K562 (cell line): ENCODE measurements around the gene ZNF428.

Experiments used
- CEBPB ChIP-seq: fragments of 450-650 bp; IDR thresholded peaks from 2 replicates; pipeline ENCODE4 v1.6.1; 2016; ENCODE audit warnings: missing genetic modification characterization, missing compliant biosample characterization
- FOXK2 ChIP-seq, 2 experiments: fragments of 450-650 bp; IDR thresholded peaks in 1 of 2; conservative IDR thresholded peaks in 1 of 2; 2 replicates each; pipeline ENCODE4 v1.6.1; 2016; ENCODE audit warnings: low read depth in 2 of 2, mild to moderate bottlenecking in 1 of 2
- NCOA2 ChIP-seq, 2 experiments: fragments of 450-650 bp; IDR thresholded peaks; 2 replicates each; pipeline ENCODE4 v1.6.1; 2018; ENCODE audit warnings: mild to moderate bottlenecking in 2 of 2, moderate library complexity in 1 of 2; ENCODE audit not compliant: partially characterized antibody in 2 of 2
- POLR2AphosphoS5 ChIP-seq: IDR thresholded peaks from 2 replicates; pipeline ENCODE4 v1.6.1; 2011; ENCODE audit warnings: mild to moderate bottlenecking, low read depth, low read length, moderate library complexity; ENCODE audit not compliant: control insufficient read depth, insufficient read depth
- SP1 ChIP-seq: sonication (generic); formaldehyde crosslinking; IDR thresholded peaks from 2 replicates; pipeline ENCODE4 v1.8.1; 2022; ENCODE audit warnings: mild to moderate bottlenecking, missing genetic modification reagents
- ZC3H4 ChIP-seq: sonication (generic); formaldehyde crosslinking; IDR thresholded peaks from 2 replicates; pipeline ENCODE4 v1.9.0; 2021; ENCODE audit warnings: missing genetic modification reagents, borderline replicate concordance
- ZNF175 ChIP-seq: fragments of 200-800 bp; sonication (Bioruptor generic); IDR thresholded peaks from 2 replicates; pipeline ENCODE4 v1.6.1; 2016; ENCODE audit warnings: low read depth, mild to moderate bottlenecking, missing genetic modification characterization, missing compliant biosample characterization
- TF ChIP-seq, protein P1 (sequence below): fragments of 250-450 bp; sonication (Bioruptor Pico); IDR thresholded peaks from 2 replicates; pipeline ENCODE4 v1.8.0; 2022; ENCODE audit warnings: inconsistent platforms, mild to moderate bottlenecking, moderate library complexity, borderline replicate concordance
- TF ChIP-seq, protein P2 (sequence below): fragments of 250-450 bp; sonication (Bioruptor Pico); IDR thresholded peaks from 2 replicates; pipeline ENCODE4 v1.5.0; 2021; ENCODE audit warnings: mild to moderate bottlenecking, moderate library complexity

DNA sequence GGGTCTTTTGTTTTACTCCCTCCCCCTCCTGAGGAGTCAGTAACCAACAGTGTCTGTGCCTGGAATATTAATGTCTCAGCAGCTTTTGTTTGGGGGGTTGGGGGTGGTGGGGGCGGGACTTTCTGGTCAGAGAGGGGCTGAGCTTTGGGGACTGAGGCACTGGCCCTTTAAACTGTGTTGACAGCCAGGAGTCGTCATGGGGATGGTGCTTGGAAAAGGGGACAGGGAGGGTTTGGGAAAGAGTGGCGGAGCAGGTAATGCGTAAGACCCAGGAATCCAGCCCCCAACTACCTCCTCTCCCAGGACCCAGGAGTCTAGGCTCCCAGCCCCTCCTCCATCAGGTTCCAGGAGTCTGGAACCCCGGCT lies 15.1 kb upstream of the ZNF428 start:
- TF ChIP-seq, protein P1, sequence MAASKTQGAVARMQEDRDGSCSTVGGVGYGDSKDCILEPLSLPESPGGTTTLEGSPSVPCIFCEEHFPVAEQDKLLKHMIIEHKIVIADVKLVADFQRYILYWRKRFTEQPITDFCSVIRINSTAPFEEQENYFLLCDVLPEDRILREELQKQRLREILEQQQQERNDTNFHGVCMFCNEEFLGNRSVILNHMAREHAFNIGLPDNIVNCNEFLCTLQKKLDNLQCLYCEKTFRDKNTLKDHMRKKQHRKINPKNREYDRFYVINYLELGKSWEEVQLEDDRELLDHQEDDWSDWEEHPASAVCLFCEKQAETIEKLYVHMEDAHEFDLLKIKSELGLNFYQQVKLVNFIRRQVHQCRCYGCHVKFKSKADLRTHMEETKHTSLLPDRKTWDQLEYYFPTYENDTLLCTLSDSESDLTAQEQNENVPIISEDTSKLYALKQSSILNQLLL (CRISPR knock-in tag) = no peak
- TF ChIP-seq CEBPB (tag) (no peak), FOXK2 (conservative IDR thresholded peaks at IDR 0.05 in 1 of 2, IDR thresholded peaks at IDR 0.05 in 1 of 2; ENCODE audit: low read depth in 2 of 2) (no peak), ZNF175 (CRISPR knock-in tag) (no peak), POLR2AphosphoS5 (no peak), ZC3H4 (no peak), NCOA2 (IDR thresholded peaks at IDR 0.05; ENCODE audit: partially characterized antibody in 2 of 2) (no peak), SP1 (CRISPR knock-in tag) (no peak)
- TF ChIP-seq, protein P2, sequence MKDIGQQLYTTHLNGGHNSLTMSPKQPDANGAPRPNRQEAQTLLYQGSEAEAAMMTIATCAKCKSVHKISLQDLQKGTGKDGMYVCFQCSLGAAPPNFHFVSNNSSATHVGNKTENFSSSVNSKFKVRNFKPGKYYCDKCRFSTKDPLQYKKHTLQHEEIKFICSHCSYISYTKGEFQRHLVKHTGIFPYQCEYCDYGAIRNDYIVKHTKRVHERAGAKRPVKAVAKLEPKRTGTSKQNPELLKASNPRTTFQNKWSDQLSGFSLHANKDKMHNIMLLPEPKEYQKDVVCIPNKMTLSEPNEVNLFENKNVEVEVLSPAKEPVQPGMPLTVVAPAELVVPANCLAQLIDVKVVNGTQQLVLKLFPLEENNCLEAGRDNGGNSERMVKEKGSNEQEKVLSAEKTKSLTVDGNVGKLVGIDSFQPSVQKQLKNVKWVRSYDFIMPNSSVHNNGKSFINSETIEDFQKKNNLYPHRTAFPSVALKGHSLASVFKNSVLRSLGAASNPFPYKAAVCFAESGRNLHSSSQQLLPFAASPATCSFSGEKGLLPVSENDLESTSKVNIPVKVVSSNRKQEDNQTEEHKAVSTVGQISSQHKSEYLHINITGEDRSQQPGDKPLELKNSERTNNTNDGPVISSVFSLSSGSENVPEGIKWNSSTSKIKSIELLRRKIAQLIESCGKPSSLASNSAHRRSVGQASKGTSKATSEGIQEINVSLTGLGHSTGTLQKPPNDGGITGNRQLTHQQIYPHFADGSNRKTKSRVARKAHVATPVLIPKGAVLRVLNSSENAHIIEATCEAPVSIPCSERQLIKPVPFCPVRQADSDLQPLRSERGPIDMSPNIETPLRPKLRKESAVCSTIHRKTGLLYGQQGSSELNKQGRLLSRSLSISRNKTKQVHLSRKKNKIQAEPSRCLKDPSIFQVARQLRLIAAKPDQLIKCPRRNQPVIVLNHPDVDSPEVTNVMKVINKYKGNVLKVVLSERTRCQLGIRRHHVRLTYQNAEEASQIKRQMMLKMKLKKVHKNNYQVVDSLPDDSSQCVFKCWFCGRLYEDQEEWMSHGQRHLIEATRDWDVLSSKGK (CRISPR knock-in tag) = no peak
